ENCODE data around the gene FMO5.
"Not testable (repeated sequence)": the region's sequence is repeated elsewhere in the genome, so short reads cannot be mapped to it uniquely, and the experiment has no call there.

Gene FMO5

DNA sequence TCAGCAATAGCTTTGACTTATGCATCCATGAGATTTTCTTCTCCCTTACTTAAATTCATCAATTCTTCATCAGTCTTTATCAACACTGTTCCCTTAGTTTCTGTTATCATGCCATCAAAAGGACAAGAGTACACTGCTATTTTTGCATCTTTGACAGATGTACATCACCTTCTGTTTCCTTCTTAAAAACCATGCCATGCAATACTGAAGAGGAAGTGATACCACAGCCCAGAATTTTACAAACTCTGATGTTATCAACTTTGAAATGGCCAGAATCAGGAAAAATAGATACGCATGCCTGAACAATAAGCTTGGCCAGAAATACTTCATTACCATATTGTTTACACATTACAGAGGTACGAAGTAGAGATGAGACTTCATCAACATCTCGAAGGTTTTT lies 21.1 kb downstream of the FMO5 start:
- no peak for DNase-seq

DNA sequence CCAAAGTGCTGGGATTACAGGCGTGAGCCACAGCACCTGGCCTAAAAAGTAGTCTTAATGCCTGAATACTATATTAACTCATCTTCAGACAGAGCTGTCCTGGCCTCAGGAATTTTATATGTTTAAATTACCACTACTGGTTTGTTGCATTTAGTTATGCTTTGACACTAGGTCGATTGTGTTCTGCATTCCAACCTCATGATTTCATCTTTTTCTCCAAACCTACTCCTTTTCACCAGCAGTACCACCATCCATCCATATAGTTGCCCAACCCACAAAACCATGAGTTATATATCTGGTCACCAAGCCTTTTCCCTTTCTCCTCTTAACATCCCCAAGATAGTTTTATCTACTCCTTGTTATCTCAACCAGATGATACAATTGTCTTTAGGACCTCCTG lies 22.6 kb downstream of the FMO5 start:
- DNase-seq = no peak

DNA sequence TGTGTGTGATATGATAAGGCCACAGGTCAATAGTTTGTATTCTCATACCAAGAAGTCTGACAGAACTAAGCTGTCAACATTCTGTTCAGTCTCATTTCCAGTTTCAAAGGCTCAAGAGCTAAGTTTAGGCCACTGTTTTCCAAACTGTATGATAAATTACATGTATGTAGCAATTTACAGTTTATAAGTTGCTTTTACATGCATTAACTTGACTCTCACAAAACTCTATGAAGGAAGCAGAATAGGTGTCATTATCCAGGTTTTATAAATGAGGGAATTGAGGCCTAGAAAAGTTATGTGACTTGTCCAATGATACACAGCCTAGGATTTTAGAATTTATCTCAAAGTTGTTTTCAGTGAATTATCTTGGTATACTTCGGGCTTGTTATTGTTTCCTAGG lies 23.4 kb downstream of the FMO5 start:
- DNase-seq = no peak

DNA sequence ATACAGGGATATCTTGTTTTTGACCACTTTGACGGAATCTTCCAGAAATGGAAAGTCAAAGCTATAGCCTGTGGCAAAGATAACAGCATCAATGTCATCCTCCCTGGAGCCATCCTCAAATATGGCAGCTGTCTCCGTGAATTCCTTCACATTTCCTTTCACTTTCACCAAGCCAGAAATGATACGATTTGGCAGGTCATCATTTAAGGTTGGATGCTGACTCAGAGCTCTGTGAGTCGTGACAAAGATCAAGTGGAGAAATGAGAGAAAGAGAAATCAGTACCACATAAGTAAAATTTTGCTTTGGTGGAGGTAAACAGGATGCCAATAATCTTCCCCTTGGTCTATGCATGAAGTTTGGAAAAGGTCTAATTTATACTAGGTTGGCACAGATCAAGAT lies 23.9 kb downstream of the FMO5 start:
- DNase-seq = no peak

DNA sequence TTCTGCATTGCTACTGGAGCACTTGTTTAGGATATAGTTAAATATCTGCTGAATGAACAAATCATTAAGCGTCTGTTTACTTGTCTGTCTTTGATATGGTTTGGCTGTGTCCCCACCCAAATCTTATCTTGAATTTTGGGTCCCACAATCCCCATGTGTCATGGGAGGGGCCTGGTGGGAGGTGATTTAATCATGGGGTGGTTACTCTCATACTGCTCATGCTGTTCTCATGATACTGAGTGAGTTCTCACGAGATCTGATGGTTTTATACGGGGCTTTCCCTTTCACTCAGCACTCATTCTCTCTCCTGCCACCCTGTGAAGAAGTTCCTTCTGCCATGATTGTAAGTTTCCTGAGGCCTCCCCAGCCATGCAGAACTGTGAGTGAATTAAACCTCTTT lies 27.8 kb downstream of the FMO5 start:
- DNase-seq = not testable (repeated sequence)

DNA sequence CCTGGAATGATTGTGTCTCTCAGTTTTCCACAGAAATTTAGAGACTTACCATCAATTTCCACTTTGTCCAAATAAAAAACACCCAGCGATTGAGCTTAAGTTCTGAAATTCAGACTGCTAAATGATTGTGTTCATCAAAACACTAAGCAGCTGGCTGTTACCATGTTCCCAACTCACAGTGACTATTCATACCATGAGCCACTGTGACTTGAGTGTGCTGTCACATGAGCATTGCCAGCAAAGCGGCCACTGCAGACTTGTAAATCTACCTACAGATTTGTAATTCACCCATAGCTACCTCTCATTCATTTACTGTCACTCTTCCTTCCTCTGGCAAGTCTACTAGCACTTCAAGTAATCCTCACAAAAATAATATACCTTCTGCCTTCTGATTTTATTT lies 35.6 kb downstream of the FMO5 start:
- DNase-seq = no peak

DNA sequence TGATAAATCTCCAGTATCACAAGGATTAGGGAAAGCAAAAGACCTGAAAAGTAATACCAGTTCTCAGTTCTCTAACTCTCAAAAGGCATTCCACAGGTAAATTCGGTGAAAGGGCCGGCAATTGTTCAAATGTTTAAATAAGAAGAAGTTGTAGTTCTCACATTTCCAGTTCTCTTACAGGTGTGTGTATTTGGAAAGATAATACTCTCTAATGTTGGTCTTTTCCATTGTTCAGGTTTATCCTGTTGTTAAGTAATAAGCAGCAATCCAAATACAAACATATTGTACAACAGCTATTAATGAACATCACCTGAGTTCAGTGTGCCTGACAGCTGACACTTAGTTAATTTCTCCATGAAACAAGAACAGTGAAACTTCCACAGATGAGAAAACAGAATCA lies 39.7 kb downstream of the FMO5 start:
- peak; percentile 40 to 54 for DNase-seq

DNA sequence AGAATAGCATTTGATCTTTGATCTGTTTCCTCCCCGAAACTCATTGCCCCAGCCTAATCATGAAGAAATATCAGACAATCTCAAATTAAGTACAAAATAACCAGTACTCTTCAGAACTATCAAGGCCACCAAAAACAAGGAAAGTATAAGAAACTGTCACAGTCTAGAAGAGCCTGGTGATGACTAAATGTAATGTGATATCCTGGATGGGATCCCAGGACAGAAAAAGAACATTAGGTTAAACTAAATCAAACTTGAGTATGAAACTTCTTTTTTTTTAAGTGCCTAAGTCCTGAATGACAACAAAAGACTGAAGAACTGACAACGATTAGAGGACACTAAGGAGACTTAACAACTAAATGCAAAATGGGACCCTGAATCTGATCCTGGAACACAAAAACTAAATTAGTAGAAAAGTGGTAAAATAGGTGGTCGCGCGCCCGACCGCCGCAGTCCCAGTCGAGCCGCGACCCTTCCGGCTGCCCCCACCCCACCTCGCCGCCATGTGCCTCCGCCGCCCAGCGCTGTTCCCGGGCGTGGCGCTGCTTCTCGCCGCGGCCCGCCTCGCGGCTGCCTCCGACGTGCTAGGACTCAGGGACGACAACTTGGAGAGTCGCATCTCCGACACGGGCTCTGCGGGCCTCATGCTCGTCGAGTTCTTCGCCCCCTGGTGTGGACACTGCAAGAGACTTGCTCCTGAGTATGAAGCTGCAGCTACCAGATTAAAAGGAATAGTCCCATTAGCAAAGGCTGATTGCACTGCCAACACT lies 47.3 kb downstream of the FMO5 start:
- DNase-seq = no peak

DNA sequence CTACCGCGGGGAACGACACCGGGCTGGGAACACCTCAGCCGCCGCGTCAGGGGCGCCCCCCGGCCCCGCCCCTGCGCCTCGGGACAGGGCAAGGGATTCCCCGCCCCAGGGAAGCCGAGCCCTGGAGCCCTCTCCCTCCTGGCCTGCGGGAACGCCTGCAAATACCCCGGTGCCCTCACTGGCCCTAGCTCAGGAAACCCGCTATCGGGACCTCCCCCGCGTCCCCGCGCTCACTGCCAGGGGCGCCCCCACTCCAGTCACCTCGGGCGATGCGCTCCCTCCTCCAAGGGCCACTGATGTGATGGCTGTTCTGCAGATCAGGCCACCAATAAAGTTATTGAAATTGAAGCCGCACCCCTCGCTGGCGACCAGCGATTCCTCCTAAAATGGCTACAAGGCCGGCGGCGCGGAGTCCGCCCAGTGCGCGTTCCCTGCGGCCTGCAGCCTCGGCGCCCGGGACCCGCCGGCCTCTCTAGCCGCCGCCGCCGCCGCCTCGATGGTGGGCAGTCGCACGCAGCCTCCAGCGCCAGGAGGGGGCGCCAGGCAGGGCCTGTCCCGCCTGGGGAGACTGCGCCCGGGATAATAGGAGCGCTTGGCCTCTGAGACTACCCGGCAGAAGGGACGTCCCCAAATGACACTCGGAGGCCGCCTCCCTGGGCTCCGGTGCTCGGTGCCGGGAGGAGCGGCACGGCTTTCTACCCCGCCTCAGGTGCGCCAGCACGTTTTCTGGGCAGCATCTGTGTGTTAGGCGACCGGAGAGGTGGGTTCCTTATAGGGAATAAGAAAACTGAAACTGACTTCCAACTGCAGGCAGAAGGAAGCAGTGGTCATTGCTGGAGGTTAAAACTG lies 52.7 kb downstream of the FMO5 start, which contains the start of gene PRKAB2:
Gene PRKAB2 (minus strand): TSS at position 303 of the 849 bp plus-strand sequence. CDS start 326 bp downstream, outside the sequence.
- peak; percentile 99 to 100 for DNase-seq

DNA sequence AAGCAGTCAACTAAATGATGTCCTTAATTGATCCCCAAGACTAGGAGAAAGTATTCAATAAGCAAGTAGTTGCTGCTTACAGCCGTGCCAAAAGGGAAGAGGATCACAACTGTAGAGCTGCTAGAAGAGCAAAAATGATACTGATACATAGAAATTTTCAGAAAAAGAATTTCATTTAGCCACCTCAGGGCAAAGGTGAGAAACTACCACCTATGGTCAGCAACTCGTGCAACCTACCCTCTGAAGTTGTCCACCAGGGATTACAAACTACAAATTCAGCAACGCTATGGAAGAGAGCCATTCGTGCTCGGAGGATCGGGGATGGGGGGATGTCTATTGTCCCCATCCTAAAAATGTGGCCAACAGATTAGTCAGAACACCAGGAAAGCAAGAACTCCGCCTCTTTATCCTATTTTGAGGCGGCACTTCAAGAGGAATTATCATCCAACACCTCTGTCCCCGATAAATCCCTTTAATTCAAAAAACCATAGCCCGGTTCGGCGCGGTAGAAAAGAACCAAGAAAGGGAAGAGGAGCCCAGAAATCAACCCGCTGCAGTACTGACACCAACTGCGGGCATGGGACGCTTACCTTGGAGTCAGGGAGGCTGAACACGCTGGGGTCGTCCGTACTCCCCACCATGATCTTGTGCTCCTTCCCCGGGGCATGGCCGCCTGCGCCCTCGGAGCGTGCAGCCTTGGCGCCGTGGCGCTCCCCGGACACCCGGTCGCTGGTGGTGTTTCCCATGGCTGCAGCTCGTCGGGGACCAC lies 53.6 kb downstream of the FMO5 start:
- peak; percentile 79 to 83 for DNase-seq

DNA sequence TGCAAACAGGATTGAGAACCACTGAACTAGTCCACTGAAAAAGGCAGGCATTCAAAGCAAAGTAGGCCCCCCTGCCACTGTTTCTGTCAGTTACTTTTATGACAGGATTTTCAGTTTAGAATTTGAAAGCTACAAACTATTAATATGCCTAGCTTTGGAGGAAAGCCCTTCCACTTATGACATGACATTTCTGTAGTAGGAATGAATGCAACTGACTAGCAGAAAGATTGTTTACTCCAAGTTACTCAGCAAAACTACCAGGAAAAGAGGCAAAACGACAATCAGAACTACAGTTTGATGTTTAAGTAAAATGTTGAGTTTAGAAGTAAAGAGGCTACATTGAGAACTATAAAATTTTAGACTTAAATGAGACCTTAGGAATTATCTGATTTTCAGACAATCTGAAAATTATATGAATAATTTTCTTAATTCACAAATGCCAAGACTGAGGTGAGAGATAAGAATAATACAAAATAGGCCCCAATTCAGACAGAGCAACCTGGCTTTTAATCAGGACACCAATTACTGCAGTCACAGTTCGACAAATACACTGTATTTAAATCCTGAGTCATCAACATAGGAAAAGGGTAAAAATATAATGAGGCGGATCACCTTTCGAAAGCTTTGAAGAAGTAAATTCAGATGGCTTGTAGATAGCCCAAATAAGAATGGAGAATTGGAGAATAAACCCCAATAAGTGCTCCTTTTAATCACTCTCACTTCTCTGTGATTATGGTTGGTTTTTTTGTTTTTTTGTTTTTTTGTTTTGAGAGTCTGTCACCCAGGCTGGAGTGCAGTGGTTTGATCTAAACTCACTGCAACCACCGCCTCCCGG lies 55.1 kb downstream of the FMO5 start:
- peak in 1 of 2 experiments; percentile 29 for DNase-seq

DNA sequence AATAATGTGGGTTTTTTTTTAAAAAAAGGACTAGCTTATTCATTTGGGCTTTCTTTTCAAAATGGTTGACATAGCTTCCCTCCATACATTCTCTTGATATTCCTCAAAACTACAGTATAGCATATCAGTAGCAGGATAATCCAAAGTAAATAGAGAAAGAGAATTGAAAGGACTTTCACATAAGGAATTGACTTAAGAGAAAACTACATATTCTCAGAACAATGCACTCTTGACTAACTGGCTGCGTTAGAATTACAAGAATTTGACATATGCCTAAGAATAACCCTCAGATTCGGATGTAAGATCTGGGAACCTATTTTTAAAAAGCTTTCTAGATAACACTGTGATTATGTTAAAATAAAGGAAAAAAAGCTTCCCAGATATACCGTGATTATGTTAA lies 56.0 kb downstream of the FMO5 start:
- DNase-seq = no peak

DNA sequence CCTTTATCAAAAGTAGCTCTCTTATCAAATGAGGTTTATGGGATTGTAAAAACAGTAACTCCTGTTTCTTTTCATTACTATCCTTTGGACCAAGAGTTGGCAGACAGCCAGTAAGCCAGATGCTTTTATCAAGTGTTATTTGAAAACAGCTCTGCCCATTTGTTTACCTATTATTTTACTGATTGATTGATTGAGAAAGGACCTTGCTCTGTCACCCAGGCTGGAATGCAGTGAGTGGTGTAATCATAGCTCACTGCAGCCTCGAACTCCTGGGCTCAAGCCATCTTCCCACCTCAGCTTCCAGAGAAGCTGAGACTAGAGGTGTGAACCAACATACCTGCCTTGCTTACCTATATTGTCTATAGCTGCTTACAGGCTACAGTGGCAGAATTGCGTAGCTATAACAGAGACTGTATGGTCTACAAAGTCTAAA lies 56.5 kb downstream of the FMO5 start:
- DNase-seq = peak in 1 of 2 experiments; percentile 44

DNA sequence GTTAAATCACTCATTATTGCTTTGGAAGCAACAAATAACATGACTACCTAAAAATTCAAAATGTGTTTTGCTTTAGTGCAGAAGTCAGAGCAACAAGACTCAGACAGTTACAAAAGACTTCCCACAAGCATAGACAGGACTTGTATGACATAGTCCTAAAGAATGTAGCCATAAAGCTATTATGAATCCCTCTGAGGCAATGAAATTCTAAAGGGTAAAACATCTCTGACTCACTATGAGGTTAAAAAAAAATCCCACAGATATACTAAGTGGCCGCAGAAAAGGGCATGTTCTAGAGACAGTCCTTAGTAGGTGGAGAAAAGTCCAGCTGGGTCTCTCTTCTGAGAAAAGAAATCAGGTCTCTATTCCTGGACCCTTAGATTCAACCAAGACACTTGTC lies 57.8 kb downstream of the FMO5 start:
- no peak for DNase-seq

DNA sequence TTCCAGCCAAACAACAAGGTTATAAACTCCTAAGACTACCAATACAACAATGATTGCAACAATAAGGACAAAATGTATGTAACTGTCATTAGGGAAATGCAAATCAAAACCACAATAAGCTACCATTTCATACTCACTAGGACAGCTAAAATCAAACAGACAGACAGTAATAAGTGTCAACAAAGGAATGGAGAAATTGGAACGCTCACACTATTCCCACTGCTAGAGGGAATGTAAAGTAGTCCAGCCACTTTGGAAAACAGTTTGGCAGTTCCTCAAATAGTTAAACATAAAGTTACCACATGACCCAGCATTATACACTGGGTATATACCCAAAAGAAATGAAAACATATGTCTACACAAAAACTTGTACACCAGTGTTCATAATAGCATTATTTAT lies 62.1 kb downstream of the FMO5 start:
- no peak for DNase-seq

DNA sequence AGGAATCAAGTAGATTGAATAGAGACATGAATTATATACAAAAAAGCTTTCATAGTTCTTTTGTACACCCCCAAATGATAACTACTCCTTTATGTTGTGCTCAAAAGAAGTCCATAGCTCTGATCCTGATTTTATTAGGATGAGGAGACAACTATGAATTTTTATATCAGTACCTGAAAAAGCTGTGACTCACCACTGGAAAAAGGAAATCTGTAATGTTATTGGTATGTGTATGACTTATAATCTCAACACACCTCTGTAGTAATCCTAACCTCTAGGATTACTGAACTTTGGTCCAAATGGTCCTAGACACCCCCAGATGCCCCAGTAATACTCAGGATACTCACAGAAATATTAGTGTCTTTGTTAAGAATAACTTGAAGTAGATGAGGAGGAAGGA lies 63.0 kb downstream of the FMO5 start:
- no peak for DNase-seq

DNA sequence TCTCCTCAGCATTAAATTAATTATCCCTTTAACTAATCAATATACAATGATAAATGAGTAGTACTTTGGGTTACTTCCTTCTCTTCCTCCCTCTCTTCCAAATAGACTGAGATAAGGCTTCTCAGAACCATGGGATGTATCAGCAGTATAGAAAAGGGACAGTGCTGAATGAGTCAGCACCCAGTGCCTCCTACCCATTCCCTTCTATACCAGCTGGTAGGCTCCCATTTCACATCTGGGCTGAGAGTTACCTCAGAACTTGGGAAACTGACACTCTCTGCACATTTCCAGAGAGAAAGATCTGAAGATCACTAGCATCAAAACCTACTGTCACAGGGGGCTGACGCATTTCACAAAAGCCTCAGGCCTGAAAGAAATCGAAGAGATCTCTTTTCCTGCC lies 68.0 kb downstream of the FMO5 start:
- DNase-seq = not testable (repeated sequence)

DNA sequence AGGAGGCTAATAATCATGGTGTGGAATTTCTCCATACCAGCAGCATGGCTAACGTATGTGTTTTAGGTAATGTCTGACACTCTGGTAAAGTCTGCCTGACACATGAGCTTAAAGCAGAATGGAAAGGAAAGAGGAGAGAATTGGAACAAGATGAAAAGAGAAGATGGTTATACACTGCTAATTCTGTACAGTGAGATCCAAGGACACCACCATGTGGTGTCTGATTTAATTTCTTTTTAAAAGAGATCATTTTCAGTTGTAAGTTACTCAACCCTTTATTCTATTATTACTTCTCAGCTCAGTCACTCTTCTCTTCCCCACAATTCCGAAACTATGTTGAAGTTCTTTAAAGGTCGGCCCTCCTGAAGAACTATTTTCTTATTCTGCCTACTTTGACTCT lies 68.5 kb downstream of the FMO5 start:
- no peak for DNase-seq

DNA sequence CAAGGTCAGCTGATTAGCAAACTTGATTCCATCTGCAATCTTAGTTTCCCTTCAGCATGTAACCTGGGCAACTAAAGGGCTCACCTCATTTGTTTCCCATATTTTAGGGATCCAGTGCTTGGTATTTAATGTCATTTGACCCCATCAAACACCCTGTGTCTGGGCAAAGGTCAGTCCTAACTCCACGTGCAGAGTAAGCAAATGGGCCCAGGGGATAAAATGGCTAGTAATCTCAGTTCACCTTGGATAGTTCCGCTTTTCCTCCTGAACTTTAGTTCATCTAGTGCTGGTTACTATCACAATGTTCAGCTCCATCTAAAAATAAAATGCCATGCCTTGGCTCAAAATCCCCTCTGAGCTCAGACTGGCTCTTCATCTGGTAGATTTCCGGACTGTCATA lies 72.4 kb downstream of the FMO5 start:
- peak in 1 of 2 experiments; percentile 22 for DNase-seq

DNA sequence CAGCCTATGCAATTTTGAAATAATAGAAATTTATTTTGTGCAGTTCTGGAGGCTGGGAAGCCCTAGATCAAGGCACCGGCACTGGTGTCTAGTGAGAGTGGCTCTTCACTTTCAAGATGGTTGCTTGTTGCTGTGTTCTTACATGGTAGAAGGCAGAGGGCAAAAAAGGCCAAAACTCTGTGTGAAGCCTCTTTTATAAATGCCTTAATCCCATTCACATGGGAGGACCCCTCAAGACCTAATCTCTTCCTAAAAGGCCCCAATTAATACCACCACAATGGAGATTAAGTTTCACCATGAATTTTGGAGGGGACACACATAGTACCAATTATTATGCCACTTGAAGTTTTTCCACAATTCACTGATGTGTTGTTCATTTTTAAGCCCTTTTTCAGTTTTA lies 73.9 kb downstream of the FMO5 start:
- DNase-seq = no peak

DNA sequence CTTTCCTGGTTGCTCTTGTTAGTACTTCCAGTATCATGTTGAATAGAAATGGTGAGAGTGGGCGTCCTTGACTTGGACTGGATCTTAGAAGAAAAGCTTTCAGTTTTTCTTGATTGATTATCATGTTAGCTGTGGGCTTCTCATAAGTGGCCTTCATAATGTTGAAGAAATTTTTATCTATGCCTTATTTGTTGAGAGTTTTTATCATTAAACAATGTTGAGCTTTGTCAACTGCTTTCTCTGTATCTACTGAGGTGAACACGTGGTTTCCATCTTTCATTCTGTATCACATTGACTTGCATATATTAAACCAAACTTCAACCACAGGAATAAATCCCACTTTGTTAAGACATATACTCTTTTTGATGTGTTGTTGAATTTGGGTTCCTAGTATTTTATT lies 82.3 kb downstream of the FMO5 start:
- no peak for DNase-seq
